Measurements from ENCODE around the gene TMEM88.
A peak's percentile ranks its signal among the peaks of the same experiment; 100 is the strongest.

The TMEM88 gene

DNA sequence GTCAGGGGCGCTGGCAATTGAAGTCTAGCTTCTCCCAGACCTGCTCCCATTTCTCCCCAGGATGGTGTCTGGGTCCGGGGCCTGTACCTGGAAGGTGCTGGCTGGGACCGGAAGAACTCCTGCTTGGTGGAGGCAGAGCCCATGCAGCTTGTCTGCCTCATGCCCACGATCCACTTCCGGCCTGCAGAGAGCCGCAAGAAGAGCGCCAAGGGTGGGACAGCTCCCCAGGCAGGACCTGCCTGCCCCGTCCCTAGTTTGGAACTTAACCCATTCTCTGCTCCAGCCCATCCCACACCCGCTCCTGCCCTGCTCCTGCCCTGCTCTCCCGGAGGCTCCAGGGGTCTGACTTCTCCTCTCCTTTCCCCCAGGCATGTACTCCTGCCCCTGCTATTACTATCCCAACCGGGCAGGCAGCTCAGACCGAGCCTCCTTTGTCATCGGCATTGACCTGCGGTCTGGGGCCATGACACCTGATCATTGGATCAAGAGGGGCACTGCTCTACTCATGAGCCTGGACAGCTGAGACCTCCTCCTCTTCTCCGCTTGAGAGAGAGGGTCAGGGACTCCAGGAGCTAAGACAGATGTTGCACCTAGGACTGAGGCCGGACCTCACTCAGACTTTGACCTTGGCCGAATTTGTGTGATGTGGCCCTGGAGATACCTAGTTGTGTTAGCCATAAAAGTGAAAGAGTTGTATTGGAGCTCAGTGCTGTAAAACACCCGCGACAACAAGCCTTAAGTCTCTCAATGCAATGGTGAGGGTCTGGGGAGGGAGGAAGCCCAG is 21.7 kb upstream of the TMEM88 start:
- DNase-seq (ENCODE audit: low read depth) = no peak

- peak; percentile 94 for DNase-seq (ENCODE audit: low read depth)
These were observed 20.9 kb upstream of the TMEM88 start, which contains the start of gene KDM6B for GRCh38 chr17:7833795-7834541. Gene KDM6B (plus strand): TSS chr17:7834217. CDS start chr17:7845555, 11,338 bp downstream.

DNA sequence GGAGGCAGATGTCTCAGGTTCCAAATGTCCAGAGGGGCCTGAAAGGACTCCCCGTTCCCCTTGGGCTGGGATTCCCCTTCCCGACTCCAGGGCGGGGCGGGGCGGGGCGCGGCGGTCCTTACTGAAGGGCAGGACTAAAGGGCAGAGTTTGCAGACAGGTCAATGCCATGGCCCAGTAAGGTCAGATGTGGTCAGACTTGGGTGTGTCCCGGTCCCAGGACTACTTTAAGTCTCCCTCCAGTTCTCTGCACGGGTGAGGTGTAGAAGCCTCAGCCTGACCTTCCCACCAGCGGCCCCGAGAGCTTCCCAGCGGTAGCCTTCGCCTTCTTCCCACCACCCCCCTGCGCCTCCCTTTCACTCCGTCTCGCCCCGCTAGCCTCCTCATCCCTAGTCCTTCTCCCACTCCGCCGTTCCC is 20.3 kb upstream of the TMEM88 start:
- peak; percentile 31 for DNase-seq (ENCODE audit: low read depth)

GRCh38 chr17:7834957-7835813 is 19.7 kb upstream of the TMEM88 start:
- DNase-seq (ENCODE audit: low read depth) = peak; percentile 99

DNA sequence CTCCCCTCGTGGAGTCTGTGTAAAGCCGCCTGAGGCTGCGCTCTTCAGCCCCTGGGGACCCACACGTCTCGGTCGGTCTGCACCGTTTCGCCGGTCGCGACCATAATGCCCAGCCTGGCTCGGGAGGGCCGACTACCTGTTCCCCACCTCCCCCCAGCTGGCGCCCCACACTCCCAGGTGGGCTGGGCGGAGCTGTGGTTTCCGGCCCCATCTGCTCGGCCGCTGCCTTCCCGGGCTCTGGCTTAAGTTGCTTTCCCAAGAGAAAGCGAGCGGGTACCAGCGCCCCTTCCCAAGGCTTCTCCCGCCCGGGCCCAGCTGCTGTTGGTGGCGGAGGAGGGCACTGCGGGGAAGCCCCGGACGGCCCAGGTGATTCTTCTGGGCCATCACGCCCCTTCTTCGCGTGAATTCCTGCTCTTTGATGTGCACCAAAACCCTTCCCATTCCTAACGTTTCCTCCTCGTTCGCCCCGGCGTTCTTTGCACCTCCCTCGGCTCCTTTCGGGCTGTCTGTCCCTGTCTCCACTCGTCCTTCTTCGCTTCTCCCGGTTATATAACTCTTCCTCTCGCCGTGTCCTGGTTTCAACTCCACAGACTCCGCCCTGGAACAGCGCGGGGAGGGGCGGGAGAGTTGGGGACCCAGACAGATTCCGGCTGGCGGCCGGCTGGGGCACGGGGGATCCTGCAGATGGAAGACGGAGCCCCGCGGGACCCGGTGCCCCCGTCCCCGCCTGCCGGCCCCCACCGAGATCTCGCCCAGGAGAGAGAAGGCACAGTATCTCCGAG is 18.9 kb upstream of the TMEM88 start:
- peak; percentile 44 for DNase-seq (ENCODE audit: low read depth)

GRCh38 chr17:7836596-7837407 is 18.1 kb upstream of the TMEM88 start:
- DNase-seq (ENCODE audit: low read depth) = peak; percentile 84

- DNase-seq (ENCODE audit: low read depth) = no peak
These were observed 17.3 kb upstream of the TMEM88 start for GRCh38 chr17:7837408-7838088.

GRCh38 chr17:7838090-7839075 is 16.5 kb upstream of the TMEM88 start:
- peak; percentile 50 for DNase-seq (ENCODE audit: low read depth)

- DNase-seq (ENCODE audit: low read depth) = no peak
These were observed 15.5 kb upstream of the TMEM88 start for GRCh38 chr17:7839190-7839875.

DNA sequence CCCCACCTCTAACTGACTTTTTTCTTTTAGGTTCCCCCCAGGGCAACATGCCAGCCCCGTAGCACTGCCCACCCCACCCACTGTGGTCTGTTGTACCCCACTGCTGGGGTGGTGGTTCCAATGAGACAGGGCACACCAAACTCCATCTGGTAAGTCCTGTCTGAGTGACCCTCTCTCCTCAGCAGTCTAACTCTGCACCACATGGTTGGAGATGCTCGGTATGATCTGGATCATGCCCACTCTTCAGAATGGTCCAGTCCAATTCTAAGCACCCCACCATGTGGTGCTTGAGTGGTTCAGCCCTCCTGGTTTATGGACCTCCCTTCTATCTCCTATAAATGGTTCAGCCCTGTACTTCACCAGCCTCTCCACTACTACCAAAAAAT is 15.0 kb upstream of the TMEM88 start:
- peak; percentile 46 for DNase-seq (ENCODE audit: low read depth)

GRCh38 chr17:7840441-7840840 is 14.4 kb upstream of the TMEM88 start:
- DNase-seq (ENCODE audit: low read depth) = no peak

GRCh38 chr17:7840875-7841274 is 14.0 kb upstream of the TMEM88 start:
- no peak for DNase-seq (ENCODE audit: low read depth)

GRCh38 chr17:7841396-7841914 is 13.4 kb upstream of the TMEM88 start:
- peak; percentile 92 for DNase-seq (ENCODE audit: low read depth)

DNA sequence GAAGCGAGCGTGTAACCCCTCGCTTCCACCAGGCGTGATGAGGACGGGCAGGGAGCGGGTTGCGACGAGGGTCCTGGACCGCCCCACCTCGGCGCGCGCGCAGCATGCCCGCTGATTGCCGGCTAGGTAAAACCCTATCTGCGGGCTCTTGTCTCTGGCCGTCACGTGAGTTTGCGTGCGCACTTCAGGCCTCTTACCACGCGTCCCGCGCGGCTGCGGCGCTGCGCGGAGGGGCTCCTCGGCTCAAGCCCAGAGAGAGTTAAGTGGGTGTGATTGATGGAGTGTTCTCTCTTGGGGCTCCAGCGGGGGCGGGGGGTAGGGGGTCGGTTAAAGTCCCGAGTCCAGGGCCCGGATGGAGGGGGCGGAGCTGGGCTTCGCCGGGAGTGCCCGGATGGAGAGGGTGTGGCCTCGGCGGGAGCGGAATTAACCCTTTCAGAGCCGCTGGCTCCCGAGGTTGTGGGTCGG is 12.9 kb upstream of the TMEM88 start:
- peak; percentile 80 for DNase-seq (ENCODE audit: low read depth)

- DNase-seq (ENCODE audit: low read depth) = peak; percentile 97
These were observed 12.2 kb upstream of the TMEM88 start for GRCh38 chr17:7842380-7843256.

GRCh38 chr17:7843257-7843535 is 11.7 kb upstream of the TMEM88 start:
- DNase-seq (ENCODE audit: low read depth) = no peak

Measured in iris pigment epithelial cell (primary cell).